H1 (cell line): ENCODE results near the gene SLC2A4. TPM values are rescaled to one million over a fixed set of nuclear protein-coding genes. Genes with fewer than 3 reads are reported as not detected.

Source experiments
- CTCF ChIA-PET: fragments of 300-600 bp; sonication (Branson Sonifier 250); formaldehyde crosslinking; loops from one replicate; lab custom pipeline; 2021; ENCODE audit not compliant: partially characterized antibody; lab: Charles Lee
- POLR2A ChIA-PET: fragments of 300-600 bp; sonication (Branson Sonifier 250); formaldehyde crosslinking; loops from one replicate; lab custom pipeline; 2021; ENCODE audit warnings: inconsistent platforms; ENCODE audit not compliant: partially characterized antibody; lab: Charles Lee
- DNase-seq, 2 experiments: peaks; one replicate each; pipeline versions ENCODE4 v3.0.0 to v3.0.0-alpha.2; 2010 to 2022; ENCODE audit warnings: low spot score in 2 of 2, low read depth in 1 of 2, mixed read lengths in 1 of 2
- FAIRE-seq: peaks from 2 replicates; lab custom pipeline; 2011; peaks lifted over from hg19 to GRCh38; lab: Jason Lieb, UNC
- H2AFZ ChIP-seq: 2 replicates; pipeline ENCODE4 v1.8.1; 2012; ENCODE audit warnings: low read length, inconsistent platforms
- H2AK5ac ChIP-seq: 2 replicates; pipeline ENCODE4 v1.6.1; 2013; ENCODE audit warnings: low read depth, low read length
- H2BK120ac ChIP-seq: replicated peaks from 2 replicates; pipeline ENCODE3; 2013; ENCODE audit warnings: low read depth, low read length, inconsistent platforms
- H2BK12ac ChIP-seq: 2 replicates; pipeline ENCODE4 v1.6.1; 2013; ENCODE audit warnings: low read depth, low read length
- H2BK15ac ChIP-seq: 2 replicates; pipeline ENCODE4 v1.6.1; 2013; ENCODE audit warnings: low read length
- H2BK20ac ChIP-seq: 2 replicates; pipeline ENCODE4 v1.6.1; 2013; ENCODE audit warnings: low read length
- H2BK5ac ChIP-seq: 2 replicates; pipeline ENCODE4 v1.6.1; 2013; ENCODE audit warnings: low read depth, low read length
- H3K14ac ChIP-seq: 2 replicates; pipeline ENCODE4 v1.6.1; 2013; ENCODE audit warnings: inconsistent platforms; ENCODE audit not compliant: insufficient read length
- H3K18ac ChIP-seq: 2 replicates; pipeline ENCODE4 v1.6.1; 2013; ENCODE audit warnings: low read length; ENCODE audit errors: extremely low read depth
- H3K23ac ChIP-seq: 2 replicates; pipeline ENCODE4 v1.6.1; 2013; ENCODE audit warnings: inconsistent platforms; ENCODE audit not compliant: insufficient read length
- H3K23me2 ChIP-seq: 2 replicates; pipeline ENCODE4 v1.6.1; 2013; ENCODE audit warnings: low read depth, low read length
- H3K27ac ChIP-seq: 2 replicates; pipeline ENCODE4 v1.6.1; 2011; ENCODE audit warnings: low read depth, low read length, inconsistent platforms
- H3K27me3 ChIP-seq, 4 experiments: replicated peaks in 1 of 4; 1 replicate in 1 of 4; 2 replicates in 3 of 4; pipeline versions ENCODE4 v1.6.1 to v1.8.1; 2011 to 2013; ENCODE audit warnings: low read length in 3 of 4, mild to moderate bottlenecking in 3 of 4, inconsistent platforms in 2 of 4, mixed read lengths in 2 of 4, moderate library complexity in 1 of 4; ENCODE audit not compliant: control insufficient read depth in 3 of 4, insufficient read depth in 3 of 4; ENCODE audit errors: extremely low read depth in 1 of 4
- H3K36me3 ChIP-seq, 4 experiments: 2 replicates each; pipeline versions ENCODE4 v1.6.1 to v1.8.1; 2011 to 2013; ENCODE audit warnings: mild to moderate bottlenecking in 4 of 4, low read length in 3 of 4, moderate library complexity in 2 of 4, control low read depth in 1 of 4, inconsistent platforms in 1 of 4; ENCODE audit not compliant: insufficient read depth in 4 of 4, control insufficient read depth in 2 of 4
- H3K4ac ChIP-seq: replicated peaks from 2 replicates; pipeline ENCODE3; 2013; ENCODE audit warnings: low read length, low read depth, mixed read lengths, inconsistent platforms; ENCODE audit not compliant: insufficient read length
- H3K4me1 ChIP-seq, 4 experiments: replicated peaks in 1 of 4; 1 replicate in 1 of 4; 2 replicates in 3 of 4; pipeline versions ENCODE4 v1.6.1 to v1.8.1; 2011 to 2013; ENCODE audit warnings: low read length in 3 of 4, inconsistent platforms in 2 of 4, mixed read lengths in 1 of 4; ENCODE audit not compliant: insufficient read depth in 4 of 4, control insufficient read depth in 3 of 4
- H3K4me2 ChIP-seq, 2 experiments: 2 replicates each; pipeline versions ENCODE4 v1.6.1 to v1.8.1; 2011 to 2013; ENCODE audit warnings: low read depth in 2 of 2, low read length in 2 of 2, control low read depth in 1 of 2, inconsistent platforms in 1 of 2, mild to moderate bottlenecking in 1 of 2; ENCODE audit not compliant: insufficient read depth in 1 of 2
- H3K4me3 ChIP-seq, 4 experiments: fragments of 200-600, 300-600 bp in 1 of 4; sonication (generic), shearing (Covaris generic), sonication (Bioruptor Twin) in 1 of 4; 2 replicates each; pipeline versions ENCODE4 v1.5.1 to v1.8.1; 2011 to 2016; ENCODE audit warnings: low read length in 4 of 4, low read depth in 3 of 4, control low read depth in 2 of 4, inconsistent platforms in 2 of 4, mild to moderate bottlenecking in 2 of 4, mixed read lengths in 1 of 4, moderate library complexity in 1 of 4; ENCODE audit not compliant: insufficient read depth in 2 of 4; ENCODE audit errors: extremely low read depth in 1 of 4
- H3K56ac ChIP-seq: replicated peaks from 2 replicates; pipeline ENCODE3; 2013; ENCODE audit warnings: low read depth, mild to moderate bottlenecking, mixed read lengths, low read length, inconsistent platforms; ENCODE audit not compliant: insufficient read length
- H3K79me1 ChIP-seq: 2 replicates; pipeline ENCODE4 v1.6.1; 2013; ENCODE audit warnings: low read depth, low read length, control low read depth
- H3K79me2 ChIP-seq, 2 experiments: 2 replicates each; pipeline versions ENCODE4 v1.6.1 to v1.8.1; 2012 to 2013; ENCODE audit warnings: low read length in 2 of 2, mild to moderate bottlenecking in 2 of 2, inconsistent platforms in 1 of 2; ENCODE audit not compliant: insufficient read depth in 2 of 2, control insufficient read depth in 1 of 2
- H3K9ac ChIP-seq, 4 experiments: replicated peaks in 1 of 4; 1 replicate in 1 of 4; 2 replicates in 3 of 4; pipeline versions ENCODE4 v1.6.1 to v1.8.1; 2011 to 2013; ENCODE audit warnings: low read depth in 3 of 4, low read length in 3 of 4, control low read depth in 2 of 4, mild to moderate bottlenecking in 2 of 4, moderate library complexity in 2 of 4, inconsistent platforms in 1 of 4; ENCODE audit errors: extremely low read depth in 1 of 4
- H3K9me3 ChIP-seq, 2 experiments: 2 replicates each; pipeline versions ENCODE4 v1.6.1 to v1.8.1; 2012 to 2013; ENCODE audit warnings: mild to moderate bottlenecking in 2 of 2, moderate library complexity in 2 of 2, control low read depth in 1 of 2, inconsistent platforms in 1 of 2, low read depth in 1 of 2, low read length in 1 of 2, mixed read lengths in 1 of 2; ENCODE audit not compliant: insufficient read depth in 2 of 2
- H4K20me1 ChIP-seq, 2 experiments: replicated peaks in 1 of 2; 2 replicates each; pipeline versions ENCODE3 to v1.8.1; 2011 to 2013; ENCODE audit warnings: inconsistent platforms in 2 of 2, low read length in 2 of 2, mild to moderate bottlenecking in 1 of 2; ENCODE audit not compliant: insufficient read depth in 2 of 2, control insufficient read depth in 1 of 2
- H4K5ac ChIP-seq: 2 replicates; pipeline ENCODE4 v1.6.1; 2013; ENCODE audit warnings: low read length, low read depth, mixed read lengths, inconsistent platforms; ENCODE audit not compliant: insufficient read length
- H4K8ac ChIP-seq: 2 replicates; pipeline ENCODE4 v1.8.0; 2013; ENCODE audit warnings: mild to moderate bottlenecking, moderate library complexity, low read length, inconsistent platforms; ENCODE audit not compliant: insufficient read depth; ENCODE audit errors: extremely low read depth
- H4K91ac ChIP-seq: replicated peaks from 2 replicates; pipeline ENCODE3; 2013; ENCODE audit warnings: low read length, mixed read lengths, inconsistent platforms; ENCODE audit not compliant: insufficient read length
- EP300 ChIP-seq, 2 experiments: IDR thresholded peaks; 1 replicate in 1 of 2; 2 replicates in 1 of 2; pipeline ENCODE4 v1.6.1; 2011 to 2012; ENCODE audit warnings: low read depth in 2 of 2, low read length in 2 of 2, mild to moderate bottlenecking in 2 of 2, borderline replicate concordance in 1 of 2, inconsistent platforms in 1 of 2, moderate library complexity in 1 of 2
- MAFK ChIP-seq: IDR thresholded peaks from 2 replicates; pipeline ENCODE4 v1.6.1; 2012; ENCODE audit warnings: low read depth, mild to moderate bottlenecking, improper control_type of control experiment, low read length
- NRF1 ChIP-seq: IDR thresholded peaks from 2 replicates; pipeline ENCODE4 v1.6.1; 2011; ENCODE audit warnings: mild to moderate bottlenecking, low read depth, low read length, improper control_type of control experiment
- SIX5 ChIP-seq: IDR thresholded peaks from 2 replicates; pipeline ENCODE4 v1.6.1; 2011; ENCODE audit warnings: mild to moderate bottlenecking, low read depth, low read length
- SP2 ChIP-seq: IDR thresholded peaks from 2 replicates; pipeline ENCODE4 v1.6.1; 2012; ENCODE audit warnings: mild to moderate bottlenecking, low read length, inconsistent platforms
- SRF ChIP-seq: IDR thresholded peaks from 2 replicates; pipeline ENCODE4 v1.6.1; 2011; ENCODE audit warnings: mild to moderate bottlenecking, low read depth, low read length, moderate library complexity
- TAF1 ChIP-seq: IDR thresholded peaks from 2 replicates; pipeline ENCODE4 v1.6.1; 2011; ENCODE audit warnings: mild to moderate bottlenecking, low read depth, low read length
- TAF7 ChIP-seq: optimal IDR thresholded peaks from 2 replicates; pipeline ENCODE3; 2011; ENCODE audit warnings: low read depth, mild to moderate bottlenecking, inconsistent platforms, low read length, moderate library complexity, borderline replicate concordance
- TBP ChIP-seq: IDR thresholded peaks from 2 replicates; pipeline ENCODE4 v1.6.1; 2011; ENCODE audit warnings: low read depth, low read length, improper control_type of control experiment
- WGBS, 2 experiments: shearing (Covaris generic) in 1 of 2; methylation state at CpG; one replicate each; pipeline versions ENCODE4 v1.1.6 to v1.1.7; 2013 to 2015; ENCODE audit warnings: low lambda C conversion rate in 2 of 2, mixed read lengths in 2 of 2, inconsistent platforms in 1 of 2, low coverage in 1 of 2, missing lambda C conversion rate in 1 of 2; ENCODE audit not compliant: insufficient replicate concordance in 2 of 2, insufficient coverage in 1 of 2, insufficient read length in 1 of 2; ENCODE audit errors: extremely low coverage in 1 of 2, missing lambda C conversion rate in 1 of 2; 5-methylcytosine and 5-hydroxymethylcytosine counted together
- polyA plus RNA-seq, 7 experiments: library from polyadenylated mRNA; depleted of rRNA in 3 of 7; stranded (reverse) in 5 of 7; unstranded in 2 of 7; fragments of >200 nt in 5 of 7; fragments of 200-250 nt in 2 of 7; gene quantifications; 1 replicate in 5 of 7; 2 replicates in 1 of 7; 4 replicates in 1 of 7; pipeline versions ENCODE4 v1.2.1 to v1.2.3, GENCODE V29; 2011 to 2013; ENCODE audit warnings: missing spikeins in 2 of 7, mixed read lengths in 2 of 7
- total RNA-seq: library from RNA; stranded (reverse); fragmentation: NEBNext Ultra II Directional; extraction: Animal tissue kit (Norgen Biotek cat#: 25700); gene quantifications from 2 replicates; pipeline ENCODE4 v1.2.1, GENCODE V29; 2021
- TF ChIP-seq, protein P1 (sequence below): IDR thresholded peaks from 2 replicates; pipeline ENCODE4 v1.6.1; 2012; ENCODE audit warnings: inconsistent platforms
- TF ChIP-seq, protein P2 (sequence below), 3 experiments: IDR thresholded peaks; 1 replicate in 2 of 3; 2 replicates in 1 of 3; pipeline versions ENCODE4 v1.5.1 to v1.6.1; 2011; ENCODE audit warnings: low read length in 3 of 3, mild to moderate bottlenecking in 3 of 3, inconsistent platforms in 2 of 3, low read depth in 1 of 3, moderate library complexity in 1 of 3; ENCODE audit not compliant: insufficient read depth in 1 of 3; ENCODE audit errors: control extremely low read depth in 1 of 3

The SLC2A4 gene
- total and polyA plus RNA-seq, 2 of the 8 experiments (the other 6 are each of a cell fraction or from before 2014, with no cell fraction given): 5.7 to 6.9 TPM

DNA sequence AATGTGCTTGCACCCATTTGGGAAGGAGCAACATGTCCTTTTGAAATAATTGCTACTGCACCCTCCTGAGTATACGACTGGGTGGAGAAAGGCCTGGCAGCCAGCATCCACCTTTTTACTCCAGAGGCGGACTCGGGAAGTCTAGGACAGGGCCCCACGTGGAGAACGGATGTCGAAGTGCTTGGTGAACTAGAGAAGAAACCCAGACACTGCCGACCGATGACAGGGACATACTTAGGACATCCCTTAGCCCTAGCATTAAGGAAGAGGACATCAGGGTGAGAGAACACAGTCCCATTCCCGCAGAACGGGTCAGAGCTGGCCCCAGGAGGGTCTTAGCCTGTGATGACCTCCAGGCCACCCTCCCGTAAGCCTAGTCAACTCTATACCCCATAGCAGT is 9.2 kb downstream of the SLC2A4 start:
- no peak for DNase-seq
- Histone ChIP-seq H3K9ac (no peak overlapping the region), H2AFZ (no peak overlapping the region), H3K4ac (no peak overlapping the region), H3K56ac (no peak overlapping the region), H2AK5ac (no peak overlapping the region), H3K36me3 (peaks cover 0 to 6% (median 0%) of the 10 kb centered on the region in 4 experiments; a peak in 1 of 8 replicates), H2BK5ac (no peak overlapping the region), H3K4me3 (no peak overlapping the region), H3K14ac (no peak overlapping the region), H3K27me3 (peaks cover 2 to 5% (median 3%) of the 10 kb centered on the region in 4 experiments), H2BK120ac (no peak overlapping the region), H3K23ac (no peak overlapping the region), H4K8ac (no peak overlapping the region), H3K79me1 (peaks cover 2% of the 10 kb centered on the region; the same call in 1 of the 2 replicates), H3K27ac (no peak overlapping the region), H3K4me2 (no peak overlapping the region), H3K4me1 (peaks cover 0 to 11% (median 7%) of the 10 kb centered on the region in 4 experiments; a peak in 6 of 7 replicates), H3K79me2 (no peaks in the 10 kb centered on the region), H3K9me3 (no peaks in the 10 kb centered on the region; a peak in 1 of 4 replicates), H4K91ac (no peak overlapping the region), H4K20me1 (peaks cover 0 to 9% of the 10 kb centered on the region in 2 experiments), H2BK15ac (no peak overlapping the region), H3K18ac (no peak overlapping the region), H2BK12ac (no peak overlapping the region), H2BK20ac (no peak overlapping the region), H4K5ac (no peak overlapping the region), H3K23me2 (peaks cover 2% of the 10 kb centered on the region; the same call in 1 of the 2 replicates)
- CTCF ChIA-PET: interaction anchor here (0.7 to 5.7 kb wide), 5 partner anchors 9 to 69 kb away, joined by 3 to 46 read pairs (median 5); partner anchors contain the start of gene SLC2A4
- POLR2A ChIA-PET: interaction anchor here (2.0 to 6.7 kb wide), 5 partner anchors 10 to 39 kb away, joined by 6 to 94 read pairs (median 33); partner anchors contain the start of genes CLDN7, CTDNEP1, ELP5 and GPS2
- FAIRE-seq: no peak
- WGBS, 2 experiments: 88% methylated on average over 11 of the region's 11 CpGs; no CpG with 5 or more reads in 1 of the 2 experiments
- TF ChIP-seq EP300 (IDR thresholded peaks at IDR 0.05; ENCODE audit: borderline replicate concordance in 1 of 2, low read depth in 2 of 2, low read length in 2 of 2): no peak
- TF ChIP-seq MAFK: no peak
- no peak for TF ChIP-seq SRF
- no peak for TF ChIP-seq TBP
- TF ChIP-seq NRF1: no peak
- no peak for TF ChIP-seq SP2
- TF ChIP-seq, protein P1, sequence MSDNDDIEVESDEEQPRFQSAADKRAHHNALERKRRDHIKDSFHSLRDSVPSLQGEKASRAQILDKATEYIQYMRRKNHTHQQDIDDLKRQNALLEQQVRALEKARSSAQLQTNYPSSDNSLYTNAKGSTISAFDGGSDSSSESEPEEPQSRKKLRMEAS: no peak
- no peak for TF ChIP-seq TAF7
- TF ChIP-seq, protein P2, sequence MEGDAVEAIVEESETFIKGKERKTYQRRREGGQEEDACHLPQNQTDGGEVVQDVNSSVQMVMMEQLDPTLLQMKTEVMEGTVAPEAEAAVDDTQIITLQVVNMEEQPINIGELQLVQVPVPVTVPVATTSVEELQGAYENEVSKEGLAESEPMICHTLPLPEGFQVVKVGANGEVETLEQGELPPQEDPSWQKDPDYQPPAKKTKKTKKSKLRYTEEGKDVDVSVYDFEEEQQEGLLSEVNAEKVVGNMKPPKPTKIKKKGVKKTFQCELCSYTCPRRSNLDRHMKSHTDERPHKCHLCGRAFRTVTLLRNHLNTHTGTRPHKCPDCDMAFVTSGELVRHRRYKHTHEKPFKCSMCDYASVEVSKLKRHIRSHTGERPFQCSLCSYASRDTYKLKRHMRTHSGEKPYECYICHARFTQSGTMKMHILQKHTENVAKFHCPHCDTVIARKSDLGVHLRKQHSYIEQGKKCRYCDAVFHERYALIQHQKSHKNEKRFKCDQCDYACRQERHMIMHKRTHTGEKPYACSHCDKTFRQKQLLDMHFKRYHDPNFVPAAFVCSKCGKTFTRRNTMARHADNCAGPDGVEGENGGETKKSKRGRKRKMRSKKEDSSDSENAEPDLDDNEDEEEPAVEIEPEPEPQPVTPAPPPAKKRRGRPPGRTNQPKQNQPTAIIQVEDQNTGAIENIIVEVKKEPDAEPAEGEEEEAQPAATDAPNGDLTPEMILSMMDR (IDR thresholded peaks at IDR 0.05; ENCODE audit: control extremely low read depth in 1 of 3, insufficient read depth in 1 of 3, low read depth in 1 of 3, low read length in 3 of 3): no peak
- TF ChIP-seq TAF1: no peak
- no peak for TF ChIP-seq SIX5
